Ovary (tissue), 3 donors: ENCODE results near the gene AKAP12.

Source experiments
- EP300 ChIP-seq: sonication (generic); formaldehyde crosslinking; IDR thresholded peaks from one replicate; pipeline ENCODE4 v1.6.1; 2017; ENCODE audit warnings: antibody characterized with exemption
- POLR2A ChIP-seq: fragments of 450-650 bp; IDR thresholded peaks from one replicate; pipeline ENCODE4 v1.6.1; 2017; ENCODE audit warnings: antibody characterized with exemption, mild to moderate bottlenecking, moderate library complexity
- TF ChIP-seq, protein P1 (sequence below), 3 donors: fragments of 450-650 bp in 2 of 3; fragments of 200-600 bp in 1 of 3; IDR thresholded peaks; one replicate each; pipeline versions ENCODE4 v1.5.1 to v1.8.0; 2016 to 2022; ENCODE audit warnings: antibody characterized with exemption in 3 of 3, mild to moderate bottlenecking in 1 of 3
- donor health status: DM: no; HTN: no; CAD: no.

- TF ChIP-seq, protein P1, sequence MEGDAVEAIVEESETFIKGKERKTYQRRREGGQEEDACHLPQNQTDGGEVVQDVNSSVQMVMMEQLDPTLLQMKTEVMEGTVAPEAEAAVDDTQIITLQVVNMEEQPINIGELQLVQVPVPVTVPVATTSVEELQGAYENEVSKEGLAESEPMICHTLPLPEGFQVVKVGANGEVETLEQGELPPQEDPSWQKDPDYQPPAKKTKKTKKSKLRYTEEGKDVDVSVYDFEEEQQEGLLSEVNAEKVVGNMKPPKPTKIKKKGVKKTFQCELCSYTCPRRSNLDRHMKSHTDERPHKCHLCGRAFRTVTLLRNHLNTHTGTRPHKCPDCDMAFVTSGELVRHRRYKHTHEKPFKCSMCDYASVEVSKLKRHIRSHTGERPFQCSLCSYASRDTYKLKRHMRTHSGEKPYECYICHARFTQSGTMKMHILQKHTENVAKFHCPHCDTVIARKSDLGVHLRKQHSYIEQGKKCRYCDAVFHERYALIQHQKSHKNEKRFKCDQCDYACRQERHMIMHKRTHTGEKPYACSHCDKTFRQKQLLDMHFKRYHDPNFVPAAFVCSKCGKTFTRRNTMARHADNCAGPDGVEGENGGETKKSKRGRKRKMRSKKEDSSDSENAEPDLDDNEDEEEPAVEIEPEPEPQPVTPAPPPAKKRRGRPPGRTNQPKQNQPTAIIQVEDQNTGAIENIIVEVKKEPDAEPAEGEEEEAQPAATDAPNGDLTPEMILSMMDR (IDR thresholded peaks at IDR 0.05), result no peak
- TF ChIP-seq EP300, result no peak
- TF ChIP-seq POLR2A, result no peak
Observed at GRCh38 chr6:151301547-151301946, 61.8 kb downstream of the AKAP12 start.
